Psoas muscle (tissue), 8 donors: Measurements from ENCODE around the gene A3GALT2. TPM values are rescaled to one million over a fixed set of nuclear protein-coding genes. Genes with fewer than 3 reads are reported as not detected.

Experiments
- ATAC-seq, 4 donors: fragments of 200-7000 bp; cut with Tn5 transposase; one replicate each; pipeline ENCODE4 v1.9.1; 2020; ENCODE audit warnings: moderate library complexity in 3 of 4, mild to moderate bottlenecking in 2 of 4
- DNase-seq, 2 donors: peaks; one replicate each; pipeline ENCODE4 v3.0.0-alpha.2; 2020
- H3K27ac ChIP-seq: fragments of 200-600 bp; one replicate; pipeline ENCODE4 v1.8.0; 2022
- H3K27me3 ChIP-seq, 3 donors: fragments of 200-600 bp in 1 of 3; one replicate each; pipeline versions ENCODE4 v1.6.1 to v1.8.0; 2013 to 2022; ENCODE audit warnings: low read length in 2 of 3, mild to moderate bottlenecking in 2 of 3, moderate library complexity in 1 of 3; ENCODE audit not compliant: insufficient read depth in 3 of 3
- H3K36me3 ChIP-seq, 2 donors: fragments of 200-600 bp in 1 of 2; one replicate each; pipeline versions ENCODE4 v1.6.1 to v1.8.0; 2013 to 2022; ENCODE audit warnings: low read depth in 1 of 2, mild to moderate bottlenecking in 1 of 2, moderate library complexity in 1 of 2; ENCODE audit not compliant: insufficient read depth in 1 of 2
- H3K4me1 ChIP-seq: fragments of 200-600 bp; one replicate; pipeline ENCODE4 v1.8.0; 2022
- H3K4me3 ChIP-seq: fragments of 200-600 bp; one replicate; pipeline ENCODE4 v1.8.0; 2022; ENCODE audit warnings: mild to moderate bottlenecking
- H3K9me3 ChIP-seq: fragments of 200-600 bp; one replicate; pipeline ENCODE4 v1.8.0; 2022
- CTCF ChIP-seq: fragments of 200-600 bp; IDR thresholded peaks from one replicate; pipeline ENCODE4 v1.8.0; 2022; ENCODE audit warnings: antibody characterized with exemption
- WGBS, 3 donors: extraction: QIAGEN DNeasy Blood & Tissue Kit; methylation state at CpG; one replicate each; pipeline versions ENCODE4 v1.1.6 to v1.1.7; 2013; 5-methylcytosine and 5-hydroxymethylcytosine counted together
- intact Hi-C, 2 donors: fragments of 100-400 bp; cut with DNase I; formaldehyde crosslinking; loops; one replicate each; pipeline versions ENCODE4 v1.11.0 to v1.14.2; 2022
- polyA plus RNA-seq, 3 donors: library from polyadenylated mRNA; stranded (reverse); fragments of 200-250 nt; gene quantifications; one replicate each; pipeline ENCODE4 v1.2.3, GENCODE V29; 2013
- total RNA-seq, 4 donors: library from RNA; stranded (reverse); fragmentation: NEBNext Ultra II Directional in 2 of 4; extraction: Animal tissue kit (Norgen Biotek cat#: 25700) in 2 of 4; gene quantifications; one replicate each; pipeline versions ENCODE4 v1.2.1 to v1.2.4, GENCODE V29; 2021 to 2023
- donor health status: healthy with polysubstance abuse.
- donor health status: DM: no; HTN: no; CAD: no; lungs with moderate emphysema.
- donor health status: Bipolar disorder and iron deficiency.
- donor health status: healthy.
- donor health status: DM: yes; HTN: yes; CAD: no.
- donor health status: DM: no; HTN: no; CAD: no.
- donor health status: DM: no; HTN: no; CAD: no.
- donor health status: DM: yes; HTN: yes; CAD: no.

A3GALT2 gene
- total and polyA plus RNA-seq, 7 donors = not detected

DNA sequence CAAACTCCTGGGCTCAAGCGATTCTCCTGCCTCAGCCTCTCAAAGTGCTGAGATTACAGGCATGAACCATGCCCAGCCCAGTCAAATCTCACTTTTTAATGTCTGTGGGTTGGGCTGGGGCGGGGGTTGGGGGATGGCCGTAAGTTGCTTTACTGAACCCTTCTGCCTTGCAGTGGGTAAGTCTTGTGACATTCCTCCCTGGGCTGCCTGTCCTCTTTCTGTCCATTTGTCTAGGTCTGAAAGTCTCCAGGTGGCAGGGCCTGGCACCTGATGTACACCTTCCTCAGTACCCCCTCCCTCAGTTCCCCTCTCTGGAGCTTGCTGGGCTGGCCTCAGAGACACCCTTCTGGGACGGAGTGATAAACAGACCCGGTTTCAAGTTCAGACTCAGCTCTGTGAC, 51.3 kb downstream of the A3GALT2 start:
- ATAC-seq (no peak), DNase-seq (no peak)
- Histone ChIP-seq H3K9me3 (no peaks in the 10 kb centered on the region), H3K4me3 (no peak overlapping the region), H3K27me3 (no peaks in the 10 kb centered on the region), H3K36me3 (peaks cover 0 to 17% of the 10 kb centered on the region in 2 donors), H3K27ac (no peak overlapping the region), H3K4me1 (peaks cover 6% of the 10 kb centered on the region)
- intact Hi-C loops = no loop called here
- WGBS, 3 donors = 74 to 87% (median 75%) methylated on average over 5 of the region's 5 CpGs
- TF ChIP-seq CTCF = no peak

DNA sequence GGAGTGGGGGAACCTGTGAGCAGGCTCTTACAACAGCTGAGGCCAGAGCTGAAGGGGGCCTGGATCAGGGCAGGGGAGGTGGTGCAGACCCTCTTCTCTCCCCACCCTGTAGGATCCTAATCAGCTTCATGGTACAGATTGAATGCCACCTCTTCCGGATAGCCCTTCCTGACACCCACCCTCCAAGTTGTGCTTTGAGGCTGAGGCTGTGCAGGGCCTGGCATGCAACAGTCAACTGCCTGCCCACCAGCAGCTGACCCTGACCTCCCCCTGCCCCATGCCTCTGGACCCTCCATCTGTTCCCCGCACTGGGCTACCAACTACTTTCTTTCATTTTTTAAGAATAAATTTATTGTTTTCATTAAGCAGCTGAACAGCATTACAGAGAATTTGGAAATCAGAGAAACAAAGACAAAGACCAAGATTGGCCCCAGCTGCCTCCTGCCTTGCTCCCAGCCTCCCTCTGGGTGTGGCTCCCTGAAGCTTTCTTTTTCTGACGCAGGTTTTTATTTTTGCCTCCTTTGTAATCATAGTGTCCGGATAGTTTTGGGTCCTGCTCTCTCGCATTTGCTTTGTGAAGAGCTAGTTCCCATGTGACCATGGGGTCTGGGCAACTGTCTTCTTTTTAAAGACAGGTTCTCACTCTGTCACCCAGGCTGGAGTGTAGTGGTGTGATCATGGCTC, 51.8 kb downstream of the A3GALT2 start:
- no peak for TF ChIP-seq CTCF
- ATAC-seq (no peak), DNase-seq (no peak)
- Histone ChIP-seq H3K9me3 (no peaks in the 10 kb centered on the region), H3K4me1 (peaks cover 6% of the 10 kb centered on the region), H3K4me3 (no peak overlapping the region), H3K27me3 (no peaks in the 10 kb centered on the region), H3K36me3 (peaks cover 0 to 17% of the 10 kb centered on the region in 2 donors), H3K27ac (no peak overlapping the region)
- 38 to 62% (median 51%) methylated on average over 5 of the region's 5 CpGs for WGBS, 3 donors
- intact Hi-C loops = no loop called here

- intact Hi-C loops = no loop called here
- Histone ChIP-seq H3K27me3 (no peaks in the 10 kb centered on the region), H3K4me1 (peaks cover 6% of the 10 kb centered on the region), H3K4me3 (no peak overlapping the region), H3K36me3 (peaks cover 0 to 17% of the 10 kb centered on the region in 2 donors), H3K9me3 (no peaks in the 10 kb centered on the region), H3K27ac (no peak overlapping the region)
- DNase-seq (no peak), ATAC-seq (no peak)
- 74 to 80% (median 77%) methylated on average over 2 of the region's 2 CpGs for WGBS, 3 donors
- no peak for TF ChIP-seq CTCF
These were observed 52.4 kb downstream of the A3GALT2 start for GRCh38 chr1:33268457-33268856.

GRCh38 chr1:33267468-33268205, 53.3 kb downstream of the A3GALT2 start:
- TF ChIP-seq CTCF = no peak
- no peaks in the 10 kb centered on the region for H3K9me3 ChIP-seq
- H3K4me3 ChIP-seq = no peak overlapping the region
- intact Hi-C loops = no loop called here
- no peaks in the 10 kb centered on the region for H3K27me3 ChIP-seq
- DNase-seq (no peak), ATAC-seq (no peak)
- peaks cover 6% of the 10 kb centered on the region for H3K4me1 ChIP-seq
- H3K27ac ChIP-seq = no peak overlapping the region
- 78 to 87% (median 85%) methylated on average over 5 of the region's 5 CpGs for WGBS, 3 donors
- H3K36me3 ChIP-seq = peaks cover 0 to 17% of the 10 kb centered on the region in 2 donors
